Measurements from ENCODE around the gene PDGFRA. TPM values are rescaled to one million over a fixed set of nuclear protein-coding genes. Genes with fewer than 3 reads are reported as not detected.

The PDGFRA gene
- total RNA-seq, 2 experiments from 2014 or later = not detected

DNA sequence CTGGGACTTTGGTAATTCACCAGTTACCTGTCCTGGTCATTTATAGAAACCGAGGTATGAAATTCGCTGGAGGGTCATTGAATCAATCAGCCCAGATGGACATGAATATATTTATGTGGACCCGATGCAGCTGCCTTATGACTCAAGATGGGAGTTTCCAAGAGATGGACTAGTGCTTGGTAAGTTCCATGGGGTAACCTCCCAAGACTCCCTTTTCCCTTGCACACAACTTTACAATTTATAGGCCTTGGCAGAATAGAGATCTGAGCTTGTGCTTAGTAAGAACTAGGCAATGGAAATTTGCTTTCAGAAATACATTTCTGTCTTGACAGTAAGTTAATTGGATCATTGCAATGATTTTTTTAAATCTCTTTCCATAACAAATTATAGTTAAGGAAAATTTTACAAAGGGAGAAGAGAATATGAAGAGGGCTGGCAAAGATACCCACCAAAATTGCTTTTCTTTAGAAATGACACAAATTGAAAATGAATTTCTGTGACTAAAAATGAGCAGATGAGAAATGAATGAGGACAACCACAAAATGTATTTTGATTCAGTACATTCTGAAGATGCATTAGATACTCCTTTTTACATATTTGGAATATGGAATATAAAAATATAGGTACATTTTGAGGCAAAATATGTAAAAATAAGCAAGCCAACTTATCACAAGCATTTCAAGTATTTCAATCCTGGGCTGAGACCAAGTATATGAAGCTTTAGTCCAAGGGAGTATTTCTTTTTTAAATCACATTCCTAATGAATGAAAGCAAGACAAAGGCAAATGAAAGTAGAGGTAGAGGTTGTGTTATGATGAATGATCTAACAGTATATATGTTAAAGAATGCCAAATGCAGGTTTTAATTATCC is 45.9 kb downstream of the PDGFRA start:
- no peak overlapping the region for H3K4me3 Mint-ChIP-seq
- CTCF ChIA-PET = no interaction called here
- peaks cover 12% of the 10 kb centered on the region for H3K27me3 Mint-ChIP-seq (ENCODE audit: low read depth)
- H3K36me3 Mint-ChIP-seq (ENCODE audit: low read depth) = no peaks in the 10 kb centered on the region
- H3K4me1 Mint-ChIP-seq (ENCODE audit: low read depth) = peaks cover 9% of the 10 kb centered on the region
- no peak for ATAC-seq
- POLR2A ChIA-PET = no interaction called here
- no peak for DNase-seq
- H3K27ac Mint-ChIP-seq = no peak overlapping the region
- H3K9me3 Mint-ChIP-seq (ENCODE audit: insufficient read depth) = no peaks in the 10 kb centered on the region

DNA sequence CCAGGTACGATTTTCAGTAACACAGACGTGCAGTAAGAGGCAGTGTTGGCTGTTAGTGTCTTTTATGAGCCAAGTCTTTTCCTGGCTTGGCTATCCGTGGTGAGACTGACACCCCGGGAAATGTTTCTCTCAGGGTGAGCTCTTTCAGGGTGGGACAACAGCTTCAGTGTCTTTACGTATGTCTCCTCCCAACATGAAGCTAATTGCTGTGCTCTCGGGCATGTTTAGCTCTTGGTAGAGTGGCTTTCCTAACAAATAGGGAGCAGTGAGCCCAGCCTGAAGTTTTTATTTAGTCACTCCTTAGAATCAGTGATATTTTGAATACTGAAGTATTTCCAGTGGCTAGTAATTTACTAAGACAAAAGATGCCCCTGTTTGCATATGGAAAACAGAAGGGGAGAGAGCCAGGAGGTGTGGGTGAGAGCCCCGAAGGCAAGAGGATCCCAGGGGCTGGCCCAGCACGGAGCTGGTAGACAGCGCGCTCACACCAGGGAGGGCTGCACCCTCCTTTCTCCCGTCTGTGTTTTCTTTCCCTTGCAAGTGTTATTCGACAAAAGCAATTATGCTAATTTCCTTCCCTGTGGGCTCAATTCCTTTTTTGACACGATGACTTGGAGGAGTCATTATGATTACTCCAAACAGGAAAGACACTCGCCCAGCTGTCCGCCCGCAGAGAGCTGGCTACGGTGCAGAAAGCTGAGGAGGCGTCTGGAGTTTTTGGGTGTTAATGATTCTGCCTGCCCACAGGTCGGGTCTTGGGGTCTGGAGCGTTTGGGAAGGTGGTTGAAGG is 47.7 kb downstream of the PDGFRA start:
- Mint-ChIP-seq H3K27me3 (ENCODE audit: low read depth) (peaks cover 13% of the 10 kb centered on the region), H3K4me1 (ENCODE audit: low read depth) (peaks cover 9% of the 10 kb centered on the region), H3K27ac (no peak overlapping the region), H3K9me3 (ENCODE audit: insufficient read depth) (no peaks in the 10 kb centered on the region), H3K4me3 (no peak overlapping the region), H3K36me3 (ENCODE audit: low read depth) (no peaks in the 10 kb centered on the region)
- ChIA-PET POLR2A (no interaction called here), CTCF (interaction anchor here (0.6 kb wide), 1 partner anchor 448 kb away, joined by 3 read pairs; no protein-coding TSS in a partner anchor)
- no peak for DNase-seq
- ATAC-seq = no peak

DNA sequence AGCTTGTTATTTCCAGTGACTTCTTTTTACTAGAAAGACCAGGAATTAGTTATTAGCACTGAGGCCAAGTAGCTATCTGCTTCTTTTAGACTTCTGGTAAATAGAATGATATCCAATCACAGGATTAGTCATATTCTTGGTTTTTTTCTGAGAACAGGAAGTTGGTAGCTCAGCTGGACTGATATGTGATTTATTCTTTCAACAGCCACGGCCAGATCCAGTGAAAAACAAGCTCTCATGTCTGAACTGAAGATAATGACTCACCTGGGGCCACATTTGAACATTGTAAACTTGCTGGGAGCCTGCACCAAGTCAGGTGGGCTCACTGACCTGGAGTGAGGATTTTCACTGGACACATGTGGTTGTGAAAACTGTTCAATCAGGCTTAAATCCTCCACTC is 48.6 kb downstream of the PDGFRA start:
- POLR2A ChIA-PET = no interaction called here
- no peak overlapping the region for H3K4me3 Mint-ChIP-seq
- no peak for DNase-seq

DNA sequence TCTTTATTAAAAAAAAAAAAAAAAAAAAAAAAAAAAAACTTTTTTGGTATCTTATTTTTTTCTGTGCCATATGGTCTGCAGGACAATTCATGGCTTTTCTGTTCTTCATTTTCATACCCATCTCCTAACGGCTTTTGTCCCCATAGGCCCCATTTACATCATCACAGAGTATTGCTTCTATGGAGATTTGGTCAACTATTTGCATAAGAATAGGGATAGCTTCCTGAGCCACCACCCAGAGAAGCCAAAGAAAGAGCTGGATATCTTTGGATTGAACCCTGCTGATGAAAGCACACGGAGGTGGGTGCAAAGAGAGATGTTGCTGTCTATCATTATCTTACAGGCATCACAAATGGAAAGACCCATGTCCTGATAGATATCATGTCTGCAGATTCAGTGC is 49.1 kb downstream of the PDGFRA start:
- H3K36me3 Mint-ChIP-seq (ENCODE audit: low read depth) = no peaks in the 10 kb centered on the region
- ATAC-seq = no peak
- peaks cover 9% of the 10 kb centered on the region for H3K4me1 Mint-ChIP-seq (ENCODE audit: low read depth)
- CTCF ChIA-PET = no interaction called here
- H3K9me3 Mint-ChIP-seq (ENCODE audit: insufficient read depth) = no peaks in the 10 kb centered on the region
- DNase-seq = no peak
- no peak overlapping the region for H3K27ac Mint-ChIP-seq
- peaks cover 13% of the 10 kb centered on the region for H3K27me3 Mint-ChIP-seq (ENCODE audit: low read depth)
- no peak overlapping the region for H3K4me3 Mint-ChIP-seq
- POLR2A ChIA-PET = no interaction called here

More for the DNA sequence above, 48.6 kb downstream of the PDGFRA start:
- no peak overlapping the region for H3K27ac Mint-ChIP-seq
- no peaks in the 10 kb centered on the region for H3K36me3 Mint-ChIP-seq (ENCODE audit: low read depth)
- ATAC-seq = no peak
- no peaks in the 10 kb centered on the region for H3K9me3 Mint-ChIP-seq (ENCODE audit: insufficient read depth)
- peaks cover 13% of the 10 kb centered on the region for H3K27me3 Mint-ChIP-seq (ENCODE audit: low read depth)
- peaks cover 9% of the 10 kb centered on the region for H3K4me1 Mint-ChIP-seq (ENCODE audit: low read depth)
- CTCF ChIA-PET = interaction anchor here (0.6 kb wide), 1 partner anchor 447 kb away, joined by 3 read pairs; no protein-coding TSS in a partner anchor

DNA sequence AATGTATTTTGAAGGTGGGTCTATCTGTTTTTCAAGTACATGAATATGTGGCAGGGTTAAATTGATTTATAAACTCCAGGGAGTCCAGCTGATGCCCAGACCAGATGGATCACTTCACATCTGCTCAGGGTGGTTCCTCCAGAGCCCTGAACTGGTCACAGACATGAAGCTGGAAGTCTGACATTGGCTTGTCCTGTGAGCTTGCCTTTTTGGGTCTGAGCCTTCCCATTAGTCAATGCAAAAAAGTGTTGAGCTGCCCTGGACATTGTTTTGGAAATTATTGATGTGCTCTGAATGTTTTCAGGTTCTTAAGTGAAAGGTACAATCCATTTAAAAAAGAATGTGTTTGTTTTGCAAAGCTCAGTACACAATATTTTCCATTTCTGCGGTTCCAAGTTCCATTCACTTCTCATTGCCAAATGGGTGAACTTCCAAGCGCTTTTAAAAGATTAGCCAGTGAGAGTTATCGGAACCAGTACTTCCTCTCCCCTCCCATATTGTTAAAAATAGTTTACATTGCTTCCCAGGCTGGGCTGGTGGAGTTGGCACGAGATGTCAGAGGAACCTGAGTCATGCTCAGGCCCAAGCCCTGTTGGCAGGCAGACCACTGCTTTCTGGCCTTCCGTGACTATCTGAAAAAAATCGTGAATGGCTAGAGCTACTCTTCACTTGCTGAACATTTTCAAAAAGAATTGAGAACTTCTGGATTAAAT is 52.1 kb downstream of the PDGFRA start:
- Mint-ChIP-seq H3K4me3 (no peak overlapping the region), H3K36me3 (ENCODE audit: low read depth) (no peaks in the 10 kb centered on the region), H3K4me1 (ENCODE audit: low read depth) (peaks cover 9% of the 10 kb centered on the region), H3K9me3 (ENCODE audit: insufficient read depth) (peaks cover 6% of the 10 kb centered on the region), H3K27me3 (ENCODE audit: low read depth) (peaks cover 13% of the 10 kb centered on the region), H3K27ac (no peak overlapping the region)
- no peak for DNase-seq
- ChIA-PET POLR2A (no interaction called here), CTCF (no interaction called here)
- no peak for ATAC-seq

DNA sequence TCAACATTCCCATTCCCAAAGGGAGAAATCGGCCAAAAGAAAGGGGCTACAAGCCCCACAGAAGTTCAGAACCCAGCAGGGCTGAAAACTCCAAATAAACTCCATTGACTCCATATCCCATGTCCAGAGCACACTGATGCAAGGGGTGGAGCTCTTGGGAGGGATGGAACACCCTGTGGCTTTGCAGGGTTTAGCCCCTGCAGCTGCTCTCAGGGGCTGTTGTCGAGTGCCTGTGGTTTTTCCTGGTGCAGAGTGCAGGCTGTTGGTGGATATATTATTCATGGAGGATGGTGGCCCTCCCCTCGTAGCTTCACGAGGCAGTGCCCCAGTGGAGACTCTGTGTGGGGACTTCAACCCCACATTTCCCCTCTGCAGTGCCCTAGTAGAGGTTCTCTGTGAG is 53.7 kb downstream of the PDGFRA start:
- Mint-ChIP-seq H3K36me3 (ENCODE audit: low read depth) (no peaks in the 10 kb centered on the region), H3K9me3 (ENCODE audit: insufficient read depth) (peaks cover 6% of the 10 kb centered on the region), H3K4me1 (ENCODE audit: low read depth) (peaks cover under 1% of the 10 kb centered on the region), H3K4me3 (no peak overlapping the region), H3K27me3 (ENCODE audit: low read depth) (peaks cover 9% of the 10 kb centered on the region), H3K27ac (no peak overlapping the region)
- CTCF ChIA-PET = no interaction called here
- no peak for ATAC-seq
- POLR2A ChIA-PET = no interaction called here
- no peak for DNase-seq

DNA sequence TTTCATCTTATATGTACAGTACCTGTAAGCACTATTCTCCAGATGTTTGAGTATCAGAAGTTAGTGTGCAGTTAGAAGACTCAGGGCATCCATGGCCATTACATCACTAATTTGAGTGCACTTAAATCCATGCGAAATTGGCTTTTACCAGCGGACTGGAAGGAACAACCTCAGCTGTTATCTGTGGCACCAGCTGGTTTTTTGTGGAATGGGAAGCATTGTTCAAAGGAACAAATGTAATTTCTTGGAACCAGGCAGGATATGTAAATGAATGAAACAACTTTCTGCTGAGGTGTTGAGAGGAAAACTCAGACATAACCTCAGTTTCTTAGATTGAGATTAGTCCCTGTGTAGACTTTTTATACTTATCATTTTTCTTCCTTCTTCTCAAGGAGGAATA is 60.2 kb downstream of the PDGFRA start:
- Mint-ChIP-seq H3K36me3 (ENCODE audit: low read depth) (no peaks in the 10 kb centered on the region), H3K4me3 (no peak overlapping the region), H3K27ac (no peak overlapping the region), H3K27me3 (ENCODE audit: low read depth) (peaks cover 6% of the 10 kb centered on the region), H3K4me1 (ENCODE audit: low read depth) (no peaks in the 10 kb centered on the region), H3K9me3 (ENCODE audit: insufficient read depth) (no peaks in the 10 kb centered on the region)
- ATAC-seq (no peak), DNase-seq (no peak)
- POLR2A ChIA-PET = no interaction called here
- CTCF ChIA-PET = no interaction called here

- no peaks in the 10 kb centered on the region for H3K9me3 Mint-ChIP-seq (ENCODE audit: insufficient read depth)
- DNase-seq = no peak
- POLR2A ChIA-PET = no interaction called here
These were observed 61.9 kb downstream of the PDGFRA start for GRCh38 chr4:54290980-54291379.

DNA sequence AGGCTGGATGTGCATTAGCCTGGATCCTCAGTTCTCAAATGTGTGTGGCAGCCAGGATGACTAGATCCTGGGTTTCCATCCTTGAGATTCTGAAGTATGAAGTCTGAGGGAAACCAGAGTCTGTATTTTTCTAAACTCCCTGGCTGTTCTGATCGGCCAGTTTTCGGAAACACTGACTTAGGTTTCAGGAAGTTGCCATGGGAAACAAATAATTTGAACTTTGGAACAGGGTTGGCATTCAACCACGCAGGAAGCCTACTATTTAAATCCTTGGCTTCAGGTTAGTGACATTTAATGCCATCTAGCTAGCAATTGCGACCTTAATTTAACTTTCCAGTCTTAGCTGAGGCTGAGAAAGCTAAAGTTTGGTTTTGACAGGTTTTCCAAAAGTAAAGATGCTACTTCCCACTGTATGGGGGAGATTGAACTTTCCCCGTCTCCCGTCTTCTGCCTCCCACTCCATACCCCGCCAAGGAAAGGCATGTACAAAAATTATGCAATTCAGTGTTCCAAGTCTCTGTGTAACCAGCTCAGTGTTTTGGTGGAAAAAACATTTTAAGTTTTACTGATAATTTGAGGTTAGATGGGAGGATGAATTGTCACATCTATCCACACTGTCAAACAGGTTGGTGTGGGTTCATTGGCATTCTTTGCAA is 67.6 kb downstream of the PDGFRA start:
- Mint-ChIP-seq H3K36me3 (ENCODE audit: low read depth) (no peaks in the 10 kb centered on the region), H3K27ac (no peak overlapping the region), H3K27me3 (ENCODE audit: low read depth) (peaks cover 3% of the 10 kb centered on the region), H3K9me3 (ENCODE audit: insufficient read depth) (no peaks in the 10 kb centered on the region), H3K4me3 (no peak overlapping the region), H3K4me1 (ENCODE audit: low read depth) (no peaks in the 10 kb centered on the region)
- ATAC-seq (no peak), DNase-seq (no peak)
- POLR2A ChIA-PET = no interaction called here
- CTCF ChIA-PET = no interaction called here

More at GRCh38 chr4:54290980-54291379, 61.9 kb downstream of the PDGFRA start:
- CTCF ChIA-PET = no interaction called here
- Mint-ChIP-seq H3K27me3 (ENCODE audit: low read depth) (peaks cover 6% of the 10 kb centered on the region), H3K27ac (no peak overlapping the region), H3K4me1 (ENCODE audit: low read depth) (no peaks in the 10 kb centered on the region), H3K4me3 (no peak overlapping the region), H3K36me3 (ENCODE audit: low read depth) (no peaks in the 10 kb centered on the region)
- ATAC-seq = no peak

- H3K4me1 Mint-ChIP-seq (ENCODE audit: low read depth) = no peaks in the 10 kb centered on the region
- ATAC-seq = no peak
- ChIA-PET POLR2A (no interaction called here), CTCF (no interaction called here)
- H3K4me3 Mint-ChIP-seq = no peak overlapping the region
- no peak overlapping the region for H3K27ac Mint-ChIP-seq
- no peaks in the 10 kb centered on the region for H3K36me3 Mint-ChIP-seq (ENCODE audit: low read depth)
- H3K9me3 Mint-ChIP-seq (ENCODE audit: insufficient read depth) = peaks cover 7% of the 10 kb centered on the region
- DNase-seq = no peak
- peaks cover 33% of the 10 kb centered on the region for H3K27me3 Mint-ChIP-seq (ENCODE audit: low read depth)
These were observed 79.0 kb downstream of the PDGFRA start for GRCh38 chr4:54308110-54308509.

GRCh38 chr4:54315561-54316538 is 86.8 kb downstream of the PDGFRA start:
- H3K36me3 Mint-ChIP-seq (ENCODE audit: low read depth) = no peaks in the 10 kb centered on the region
- DNase-seq (no peak), ATAC-seq (no peak)
- POLR2A ChIA-PET = no interaction called here
- no peak overlapping the region for H3K4me3 Mint-ChIP-seq
- H3K27ac Mint-ChIP-seq = no peak overlapping the region
- no peaks in the 10 kb centered on the region for H3K9me3 Mint-ChIP-seq (ENCODE audit: insufficient read depth)
- CTCF ChIA-PET = interaction anchor here (1.4 to 1.9 kb wide), 2 partner anchors 125 to 525 kb away, joined by 3 to 6 read pairs; no protein-coding TSS in a partner anchor
- H3K27me3 Mint-ChIP-seq (ENCODE audit: low read depth) = peaks cover 6% of the 10 kb centered on the region
- peaks cover 17% of the 10 kb centered on the region for H3K4me1 Mint-ChIP-seq (ENCODE audit: low read depth)
